Fibroblast of lung (primary cell): ENCODE data around the gene DNHD1.

Experiments used
- EZH2 ChIP-seq: IDR thresholded peaks from 2 replicates; pipeline ENCODE4 v1.5.1; 2012; ENCODE audit warnings: low read length, control low read depth, mild to moderate bottlenecking; ENCODE audit errors: missing control alignments
- TF ChIP-seq, protein P1 (sequence below), 2 donors: IDR thresholded peaks in 1 of 2; conservative IDR thresholded peaks in 1 of 2; 1 replicate in 1 of 2; 2 replicates in 1 of 2; pipeline ENCODE4 v1.5.1; 2011 to 2012; ENCODE audit warnings: low read length in 2 of 2, control low read depth in 1 of 2, inconsistent platforms in 1 of 2, low read depth in 1 of 2, mild to moderate bottlenecking in 1 of 2

DNA sequence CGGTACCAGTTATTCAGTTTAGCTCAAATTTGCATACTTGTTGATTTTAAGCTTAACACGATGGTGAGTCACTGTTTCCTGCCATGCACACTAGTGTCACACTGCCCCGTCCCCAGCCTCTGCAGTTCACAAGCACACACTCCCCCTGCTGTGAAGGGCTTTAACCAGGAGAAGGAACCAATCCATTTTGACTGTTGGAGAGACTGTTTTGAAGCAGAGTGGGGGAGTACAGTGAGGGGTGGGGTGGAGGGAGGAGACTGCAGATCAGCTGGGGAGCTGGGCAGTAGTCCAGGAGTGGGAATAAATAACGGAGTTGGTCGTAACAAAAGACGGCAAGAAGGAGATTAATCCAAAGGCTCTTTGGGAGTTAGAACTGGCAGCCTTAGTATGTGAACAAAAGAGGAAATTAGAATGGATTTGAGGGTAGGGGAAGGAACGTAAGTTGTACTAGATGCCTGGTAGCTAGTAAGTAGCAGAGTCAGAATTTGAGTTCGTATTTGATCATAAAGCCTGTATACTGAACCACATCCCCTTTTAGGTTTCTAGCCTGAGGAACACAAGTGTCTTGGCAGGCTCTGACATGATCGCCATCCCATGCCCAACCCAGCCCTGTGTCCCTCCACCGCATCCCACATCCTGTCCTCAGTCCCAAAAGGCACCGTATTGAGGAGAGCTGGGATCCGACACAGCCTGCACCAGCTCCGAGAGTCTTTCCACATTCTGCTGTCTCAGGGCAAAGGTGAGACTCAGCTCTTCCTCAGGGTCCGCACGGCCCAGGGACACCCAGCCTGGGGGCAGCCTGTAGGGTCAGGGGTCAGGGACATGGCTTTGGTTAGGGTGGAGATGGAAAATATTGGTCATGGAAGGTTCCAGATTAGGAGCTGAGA, 121.3 kb downstream of the DNHD1 start:
- TF ChIP-seq, protein P1, sequence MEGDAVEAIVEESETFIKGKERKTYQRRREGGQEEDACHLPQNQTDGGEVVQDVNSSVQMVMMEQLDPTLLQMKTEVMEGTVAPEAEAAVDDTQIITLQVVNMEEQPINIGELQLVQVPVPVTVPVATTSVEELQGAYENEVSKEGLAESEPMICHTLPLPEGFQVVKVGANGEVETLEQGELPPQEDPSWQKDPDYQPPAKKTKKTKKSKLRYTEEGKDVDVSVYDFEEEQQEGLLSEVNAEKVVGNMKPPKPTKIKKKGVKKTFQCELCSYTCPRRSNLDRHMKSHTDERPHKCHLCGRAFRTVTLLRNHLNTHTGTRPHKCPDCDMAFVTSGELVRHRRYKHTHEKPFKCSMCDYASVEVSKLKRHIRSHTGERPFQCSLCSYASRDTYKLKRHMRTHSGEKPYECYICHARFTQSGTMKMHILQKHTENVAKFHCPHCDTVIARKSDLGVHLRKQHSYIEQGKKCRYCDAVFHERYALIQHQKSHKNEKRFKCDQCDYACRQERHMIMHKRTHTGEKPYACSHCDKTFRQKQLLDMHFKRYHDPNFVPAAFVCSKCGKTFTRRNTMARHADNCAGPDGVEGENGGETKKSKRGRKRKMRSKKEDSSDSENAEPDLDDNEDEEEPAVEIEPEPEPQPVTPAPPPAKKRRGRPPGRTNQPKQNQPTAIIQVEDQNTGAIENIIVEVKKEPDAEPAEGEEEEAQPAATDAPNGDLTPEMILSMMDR (conservative IDR thresholded peaks at IDR 0.05 in 1 of 2, IDR thresholded peaks at IDR 0.05 in 1 of 2; ENCODE audit: low read depth in 1 of 2, low read length in 2 of 2), result peak in 1 of 2 donors; percentile 11
- no peak for TF ChIP-seq EZH2
